Neural crest cell (in vitro differentiated cells): Measurements from ENCODE around the gene GLIS1. TPM values are rescaled to one million over a fixed set of nuclear protein-coding genes. Genes with fewer than 3 reads are reported as not detected.

ENCODE experiments used
- DNase-seq: peaks from one replicate; pipeline ENCODE4 v3.0.0; 2021; ENCODE audit warnings: low read depth, mixed read lengths, low spot score
- H3K27ac Mint-ChIP-seq: one replicate; pipeline ENCODE4 v1.8.0; 2021; ENCODE audit warnings: mild to moderate bottlenecking, mixed read lengths; ENCODE audit not compliant: unreplicated experiment
- H3K27me3 Mint-ChIP-seq: 2 replicates; pipeline ENCODE4 v1.8.0; 2021; ENCODE audit warnings: low read depth, mild to moderate bottlenecking, mixed read lengths
- H3K36me3 Mint-ChIP-seq: 2 replicates; pipeline ENCODE4 v1.8.0; 2021; ENCODE audit warnings: low read depth, mild to moderate bottlenecking, mixed read lengths
- H3K4me1 Mint-ChIP-seq: 2 replicates; pipeline ENCODE4 v1.8.0; 2021; ENCODE audit warnings: mixed read lengths
- H3K4me3 Mint-ChIP-seq: one replicate; pipeline ENCODE4 v1.8.0; 2021; ENCODE audit warnings: mild to moderate bottlenecking, mixed read lengths
- H3K9me3 Mint-ChIP-seq: 2 replicates; pipeline ENCODE4 v1.8.0; 2021; ENCODE audit warnings: mixed read lengths
- CTCF ChIP-seq: fragments of 200-600 bp; sonication (generic); conservative IDR thresholded peaks from 2 replicates; pipeline ENCODE4 v1.5.0; 2021; ENCODE audit warnings: antibody characterized with exemption, mild to moderate bottlenecking
- total RNA-seq: library from RNA; stranded (reverse); gene quantifications from 2 replicates; pipeline ENCODE4 v1.2.1, GENCODE V29; 2021

GLIS1 gene
- total RNA-seq, 1 donor from 2014 or later, result not detected

- no peaks in the 10 kb centered on the region for H3K4me1 Mint-ChIP-seq
- no peak for TF ChIP-seq CTCF
- H3K27ac Mint-ChIP-seq, result peak overlapping the region; percentile 43
- no peaks in the 10 kb centered on the region for H3K9me3 Mint-ChIP-seq
- no peaks in the 10 kb centered on the region for H3K36me3 Mint-ChIP-seq
- H3K4me3 Mint-ChIP-seq, result no peak overlapping the region
- no peak for DNase-seq
- no peaks in the 10 kb centered on the region for H3K27me3 Mint-ChIP-seq
These were observed 276.0 kb downstream of the GLIS1 start for GRCh38 chr1:53462769-53463501.

- DNase-seq, result no peak
- Mint-ChIP-seq H3K4me3 (no peak overlapping the region), H3K36me3 (no peaks in the 10 kb centered on the region), H3K9me3 (no peaks in the 10 kb centered on the region), H3K27me3 (no peaks in the 10 kb centered on the region), H3K27ac (no peak overlapping the region), H3K4me1 (no peaks in the 10 kb centered on the region)
- TF ChIP-seq CTCF, result no peak
These were observed 276.8 kb downstream of the GLIS1 start for GRCh38 chr1:53462193-53462592.

- H3K4me1 Mint-ChIP-seq, result no peaks in the 10 kb centered on the region
- no peaks in the 10 kb centered on the region for H3K9me3 Mint-ChIP-seq
- no peaks in the 10 kb centered on the region for H3K36me3 Mint-ChIP-seq
- no peak overlapping the region for H3K4me3 Mint-ChIP-seq
- no peaks in the 10 kb centered on the region for H3K27me3 Mint-ChIP-seq
- no peak overlapping the region for H3K27ac Mint-ChIP-seq
- no peak for DNase-seq
- TF ChIP-seq CTCF, result no peak
These were observed 277.5 kb downstream of the GLIS1 start for GRCh38 chr1:53461323-53462044.

- Mint-ChIP-seq H3K27me3 (no peaks in the 10 kb centered on the region), H3K4me3 (no peak overlapping the region), H3K9me3 (no peaks in the 10 kb centered on the region), H3K4me1 (no peaks in the 10 kb centered on the region), H3K27ac (peak overlapping the region; percentile 94), H3K36me3 (no peaks in the 10 kb centered on the region)
- DNase-seq, result no peak
- no peak for TF ChIP-seq CTCF
These were observed 278.2 kb downstream of the GLIS1 start for GRCh38 chr1:53460666-53461322.

GRCh38 chr1:53460211-53460634 lies 278.7 kb downstream of the GLIS1 start:
- H3K27me3 Mint-ChIP-seq, result no peaks in the 10 kb centered on the region
- no peak overlapping the region for H3K4me3 Mint-ChIP-seq
- no peaks in the 10 kb centered on the region for H3K4me1 Mint-ChIP-seq
- no peak overlapping the region for H3K27ac Mint-ChIP-seq
- H3K36me3 Mint-ChIP-seq, result no peaks in the 10 kb centered on the region
- no peak for TF ChIP-seq CTCF
- DNase-seq, result no peak
- no peaks in the 10 kb centered on the region for H3K9me3 Mint-ChIP-seq
